Activated CD4-positive, alpha-beta T cell treated with anti-CD3 and anti-CD28 coated beads, Interleukin-2, amount 50 U/mL, for 1 hour (primary cell): Measurements from ENCODE around the gene RNF187.
"Not testable (repeated sequence)": the region's sequence is repeated elsewhere in the genome, so short reads cannot be mapped to it uniquely, and the experiment has no call there.

Source experiments
- DNase-seq: peaks from one replicate; pipeline ENCODE4 v3.0.0-alpha.2; 2020

Gene RNF187

DNA sequence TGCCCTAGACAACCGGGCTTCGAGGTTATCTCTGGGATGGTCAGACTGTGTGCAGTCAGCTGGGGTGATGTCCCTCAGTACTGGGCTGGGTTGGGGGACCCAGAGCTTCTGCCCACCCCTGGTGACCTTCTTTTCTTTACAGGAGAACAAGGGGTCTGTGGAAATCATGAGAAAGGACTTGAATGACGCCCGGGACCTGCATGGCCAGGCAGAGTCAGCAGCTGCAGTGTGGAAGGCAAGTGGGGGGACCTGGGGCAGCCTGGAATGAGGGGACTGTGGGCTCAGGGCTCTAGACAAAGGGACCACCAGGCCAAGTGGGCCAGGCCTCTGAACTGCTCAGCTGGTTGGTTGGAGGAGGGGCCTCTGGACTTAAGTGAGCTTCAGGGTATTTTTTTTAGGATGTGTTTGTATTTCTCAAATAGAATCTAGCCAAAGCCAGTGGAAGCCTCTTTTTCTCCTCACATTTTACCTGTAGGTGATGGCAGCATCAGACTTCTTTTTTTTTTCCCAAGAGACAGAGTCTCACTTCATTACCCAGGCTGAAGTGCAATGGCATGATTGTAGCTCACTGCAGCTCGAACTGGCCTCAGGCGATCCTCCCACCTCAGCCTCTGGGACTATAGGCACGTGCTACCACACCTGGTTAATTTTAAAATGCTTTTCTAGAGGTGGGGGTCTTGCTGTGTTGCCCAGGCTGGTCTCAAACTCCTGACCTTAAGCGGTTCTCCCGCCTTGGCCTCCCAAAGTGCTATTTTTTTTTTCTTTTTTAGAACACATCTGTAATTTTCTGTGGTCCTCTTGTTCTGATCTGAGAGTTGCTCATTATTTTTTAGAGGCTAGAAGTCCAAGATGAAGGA, 1.9 kb downstream of the RNF187 start:
- DNase-seq: no peak

DNA sequence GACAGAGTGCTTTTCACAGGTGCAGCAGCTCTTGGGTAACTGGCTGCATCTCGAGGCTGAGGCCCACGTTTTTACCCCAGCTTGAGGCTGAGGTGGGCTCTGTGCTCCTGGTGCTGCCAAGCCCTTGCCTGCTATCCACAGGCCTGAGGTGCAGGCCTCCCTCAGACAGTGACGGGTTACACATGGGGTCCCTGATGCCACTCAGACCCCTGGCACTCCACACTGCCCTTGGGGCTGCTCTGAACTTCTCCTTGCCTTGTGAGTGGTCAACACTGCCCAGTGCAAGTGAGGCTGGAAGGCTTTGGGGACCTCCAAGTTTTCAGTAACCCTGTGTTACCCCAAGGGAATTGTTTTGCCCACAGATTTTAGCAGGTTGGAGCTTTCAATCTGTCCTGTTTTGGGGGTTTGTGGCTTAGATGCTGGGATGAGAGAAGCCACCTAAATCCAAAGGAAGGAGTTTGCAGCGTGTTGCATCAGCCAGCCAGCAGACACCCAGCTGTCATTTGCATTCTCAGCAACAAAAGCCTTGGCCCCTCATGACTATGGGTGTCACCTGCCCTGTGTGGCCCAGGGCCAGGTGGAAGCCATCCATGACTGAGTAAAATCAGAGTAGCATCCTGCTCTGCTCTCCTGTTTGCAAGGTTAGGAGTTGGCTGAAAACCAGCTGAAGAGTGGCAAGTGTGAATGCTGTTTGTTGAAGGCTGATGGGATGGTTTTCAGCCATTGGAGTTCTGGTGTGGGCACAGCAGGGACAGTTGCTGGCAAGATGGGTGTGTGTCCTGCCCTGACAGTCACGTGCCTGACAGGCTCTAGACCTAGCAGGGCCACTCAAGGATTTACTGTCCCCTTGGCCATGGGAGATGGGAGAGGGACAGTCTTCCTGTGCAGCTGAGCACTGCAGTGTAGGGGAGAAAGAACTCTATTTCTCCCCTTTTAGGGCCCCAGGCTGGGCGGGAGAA, 3.2 kb downstream of the RNF187 start:
- no peak for DNase-seq

DNA sequence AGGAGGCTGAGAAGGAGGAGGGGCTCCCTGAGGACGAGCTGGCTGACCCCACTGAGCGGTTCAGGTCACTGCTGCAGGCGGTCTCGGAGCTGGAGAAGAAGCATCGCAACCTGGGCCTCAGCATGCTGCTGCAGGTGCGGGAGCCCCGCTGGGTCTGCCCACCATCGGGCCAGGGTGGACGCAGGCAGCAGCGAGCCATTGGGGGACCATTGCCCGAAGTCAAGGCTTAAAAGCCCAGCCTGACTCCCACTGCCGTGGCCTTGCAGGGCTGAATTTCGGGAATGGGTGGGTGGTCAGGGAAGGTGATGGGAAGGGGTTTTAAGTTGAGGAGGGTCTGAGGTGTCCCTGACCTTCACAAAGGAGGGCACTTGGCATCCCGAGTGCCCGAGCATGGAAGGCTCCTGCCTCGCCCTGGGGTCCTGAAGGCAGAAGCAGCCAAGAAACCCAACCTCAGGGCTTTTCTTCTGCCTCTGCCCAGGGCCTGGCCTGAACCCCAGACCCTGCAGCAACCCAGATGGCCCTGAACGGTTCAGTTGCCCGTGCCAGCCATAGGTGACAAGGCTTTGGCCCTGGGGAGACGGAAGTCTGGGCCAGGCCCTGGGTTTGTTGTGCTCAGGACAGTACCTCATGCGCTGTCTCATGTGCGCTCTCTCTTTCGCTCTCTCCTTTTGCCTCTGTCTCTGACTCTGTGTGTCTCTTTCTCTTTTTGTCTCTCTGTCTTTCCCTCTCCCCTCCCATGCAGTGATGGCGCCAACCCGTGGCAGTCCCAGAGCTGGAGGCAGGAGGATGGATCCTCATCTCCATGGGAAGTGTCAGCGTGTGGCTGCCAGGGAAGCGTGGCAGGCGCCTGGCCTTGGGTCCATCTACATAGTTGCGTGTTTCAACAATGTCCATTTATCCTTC, 6.2 kb downstream of the RNF187 start:
- no peak for DNase-seq

DNA sequence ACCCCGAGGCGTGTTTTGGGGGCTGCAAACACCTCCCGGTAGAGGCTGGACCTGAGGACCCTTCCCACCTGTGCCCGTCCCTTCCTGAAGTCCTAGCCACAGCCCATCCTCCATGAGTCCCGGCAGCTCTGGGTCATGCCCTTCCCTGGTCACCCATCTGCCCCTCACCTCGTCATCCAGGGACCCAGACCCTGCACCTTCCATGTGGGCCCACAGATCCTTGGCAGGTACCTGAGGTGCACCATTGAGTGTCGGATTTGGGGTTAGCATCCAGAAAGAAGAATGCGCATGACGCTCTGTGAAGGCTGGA, 6.8 kb downstream of the RNF187 start:
- no peak for DNase-seq

DNA sequence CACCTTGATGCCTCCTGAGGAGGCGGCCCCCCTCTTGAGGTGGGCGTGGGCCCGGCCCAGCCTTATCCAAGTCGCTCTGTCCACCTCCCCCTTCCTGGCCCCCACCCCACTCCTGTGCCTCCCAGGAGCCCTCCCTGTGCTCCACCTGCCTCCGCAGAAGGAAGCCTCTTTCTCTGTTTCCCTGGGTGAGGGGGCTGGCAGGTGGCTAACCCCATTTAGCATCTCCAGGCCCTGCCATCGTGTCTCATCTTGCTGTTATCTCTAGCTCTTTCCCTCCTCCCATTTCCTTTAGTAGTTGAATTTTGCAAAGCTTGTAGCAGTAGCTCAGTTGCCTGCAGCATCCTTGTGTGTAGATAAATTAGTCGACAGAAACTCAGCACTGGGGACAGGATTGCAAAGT, 7.2 kb downstream of the RNF187 start:
- DNase-seq: no peak

DNA sequence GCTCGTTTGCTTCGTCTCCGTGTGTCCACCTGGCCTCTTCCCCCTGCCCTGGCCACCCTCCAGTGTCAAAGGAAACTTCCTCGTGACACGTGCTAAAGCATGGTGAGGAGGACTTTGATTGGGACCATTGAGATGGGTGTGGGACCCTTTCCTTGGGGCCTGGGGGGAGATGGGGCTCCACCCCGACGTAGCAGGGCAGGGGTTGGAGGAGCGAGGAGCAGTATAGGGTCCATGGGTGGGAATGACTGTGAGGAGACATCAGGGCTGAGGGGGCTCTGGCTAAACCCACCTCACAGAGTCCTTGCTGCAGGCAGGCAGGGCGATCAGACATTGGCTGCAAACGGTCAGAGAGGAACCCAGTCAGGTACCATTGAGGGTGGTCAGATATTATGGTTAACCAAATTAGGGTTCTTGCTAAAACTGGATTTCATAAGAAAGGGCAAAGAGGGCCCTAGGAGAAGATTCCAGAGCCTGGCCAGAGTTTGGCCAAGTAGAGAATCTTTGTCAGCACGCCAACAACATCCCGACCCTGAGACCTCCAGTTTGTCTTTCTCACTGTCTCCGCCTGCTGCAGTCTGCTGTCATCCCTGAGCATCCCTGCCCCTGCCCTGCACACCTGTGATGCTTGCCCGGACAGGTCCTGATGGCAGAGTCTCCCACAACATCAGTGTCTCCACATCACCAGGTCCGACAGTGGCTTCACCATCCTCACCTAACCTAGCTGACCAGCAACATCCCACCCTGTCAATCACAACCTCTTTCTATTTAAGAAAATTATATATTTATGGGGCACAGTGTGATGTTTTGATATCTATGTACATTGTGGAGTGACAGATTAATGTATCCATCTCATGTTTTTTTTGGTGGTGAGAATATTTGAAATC, 8.0 kb downstream of the RNF187 start:
- DNase-seq: no peak

DNA sequence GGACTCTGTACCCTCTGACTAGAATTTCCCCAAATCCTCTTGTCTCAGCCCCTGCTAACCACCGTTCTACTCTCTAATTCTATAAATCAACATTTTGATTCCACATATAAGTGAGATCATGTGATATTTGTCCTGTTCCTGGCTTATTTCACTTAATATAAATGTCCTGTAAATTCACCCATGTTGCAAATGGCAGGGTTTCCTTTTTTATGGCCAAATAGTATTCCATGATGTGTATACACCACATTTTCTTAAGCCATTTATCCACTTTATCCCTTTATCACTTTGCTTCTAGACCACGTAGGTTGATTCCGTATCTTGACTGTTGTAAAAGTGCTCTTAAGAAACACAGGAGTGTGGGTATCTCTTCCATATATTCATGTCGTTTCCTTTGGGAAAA, 8.9 kb downstream of the RNF187 start:
- no peak for DNase-seq

DNA sequence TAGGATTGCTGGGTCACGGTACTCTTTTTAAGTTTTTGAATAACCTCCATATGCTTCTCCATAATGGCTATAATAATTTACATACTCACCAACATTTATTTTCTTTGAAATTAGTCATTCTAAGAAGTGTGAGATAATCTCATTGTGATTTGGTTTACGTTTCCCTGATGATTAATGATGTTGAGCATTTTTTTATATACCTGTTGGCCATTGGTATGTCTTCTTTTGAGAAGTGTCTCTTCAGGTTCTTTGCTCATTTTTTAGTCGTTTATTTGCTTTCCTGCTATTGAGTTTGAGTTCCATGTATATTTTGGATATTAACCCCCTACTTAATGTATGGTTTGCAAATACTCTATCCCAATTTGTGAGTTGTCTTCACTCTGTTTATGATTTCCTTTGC, 9.3 kb downstream of the RNF187 start:
- no peak for DNase-seq

DNA sequence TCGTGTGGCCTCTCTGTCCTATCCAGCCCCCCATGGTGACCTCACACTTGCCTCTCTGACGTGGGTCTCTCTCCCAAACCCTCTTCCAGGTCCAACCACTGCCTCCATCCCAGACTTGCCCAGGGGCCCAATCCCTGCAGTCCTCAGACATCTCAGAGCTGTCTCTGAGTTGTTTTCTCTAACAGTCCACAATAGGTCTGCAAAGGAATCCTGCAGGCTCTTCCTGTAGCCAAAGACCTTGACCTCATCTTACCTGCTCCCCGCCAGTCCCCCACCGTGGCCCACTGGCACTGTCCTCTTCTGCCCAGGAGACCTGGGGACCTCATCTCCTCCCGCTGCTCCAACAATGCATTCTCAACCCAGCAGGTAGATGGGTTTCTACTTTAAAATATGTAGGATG, 10.0 kb downstream of the RNF187 start:
- no peak for DNase-seq

DNA sequence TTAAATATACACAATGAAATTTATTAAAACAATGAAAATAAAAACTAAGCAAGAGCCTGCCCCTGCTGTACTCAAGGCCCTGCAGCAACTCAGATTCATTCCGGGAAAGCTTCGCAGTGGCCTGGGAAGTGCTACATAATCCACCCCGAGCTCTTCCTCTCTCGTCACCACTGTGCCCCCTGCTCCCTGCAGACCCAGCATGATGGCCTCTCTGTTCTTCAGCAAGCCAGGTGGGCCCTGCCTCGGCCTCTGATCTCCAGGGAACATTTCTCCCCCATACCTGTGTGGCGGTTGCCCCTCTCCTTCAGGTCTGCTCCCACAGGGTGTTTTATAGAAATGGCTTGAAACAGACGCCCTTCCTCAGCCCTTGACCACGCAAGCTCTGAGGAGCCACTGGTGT, 10.6 kb downstream of the RNF187 start:
- no peak for DNase-seq

DNA sequence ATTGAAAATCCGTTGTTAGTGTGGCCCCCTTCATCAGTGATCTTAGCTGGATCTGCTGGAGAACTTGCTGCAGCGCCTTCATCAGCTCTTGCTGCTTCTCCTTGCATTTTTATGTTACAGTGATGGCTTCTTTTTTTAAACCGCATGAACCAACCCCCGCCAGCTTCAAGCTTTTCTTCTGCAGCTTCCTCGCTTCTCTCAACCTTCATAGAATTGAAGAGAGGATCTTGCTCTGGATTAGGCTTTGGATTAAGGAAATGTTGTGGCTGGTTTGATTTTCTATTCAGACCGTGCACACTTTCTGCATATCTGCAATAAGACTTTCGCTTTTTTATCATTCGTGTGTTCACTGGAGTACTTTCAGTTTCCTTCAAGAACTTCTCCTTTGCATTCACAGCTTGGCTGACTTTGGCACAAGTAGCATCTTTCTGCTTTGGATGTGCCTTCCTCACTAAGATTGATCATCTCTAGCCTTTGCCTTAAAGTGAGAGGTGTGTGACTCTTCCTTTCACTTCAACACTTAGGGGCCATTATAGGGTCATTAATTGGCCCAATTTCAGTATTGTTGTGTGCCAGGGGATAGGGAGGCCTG, 13.1 kb downstream of the RNF187 start:
- DNase-seq: no peak

DNA sequence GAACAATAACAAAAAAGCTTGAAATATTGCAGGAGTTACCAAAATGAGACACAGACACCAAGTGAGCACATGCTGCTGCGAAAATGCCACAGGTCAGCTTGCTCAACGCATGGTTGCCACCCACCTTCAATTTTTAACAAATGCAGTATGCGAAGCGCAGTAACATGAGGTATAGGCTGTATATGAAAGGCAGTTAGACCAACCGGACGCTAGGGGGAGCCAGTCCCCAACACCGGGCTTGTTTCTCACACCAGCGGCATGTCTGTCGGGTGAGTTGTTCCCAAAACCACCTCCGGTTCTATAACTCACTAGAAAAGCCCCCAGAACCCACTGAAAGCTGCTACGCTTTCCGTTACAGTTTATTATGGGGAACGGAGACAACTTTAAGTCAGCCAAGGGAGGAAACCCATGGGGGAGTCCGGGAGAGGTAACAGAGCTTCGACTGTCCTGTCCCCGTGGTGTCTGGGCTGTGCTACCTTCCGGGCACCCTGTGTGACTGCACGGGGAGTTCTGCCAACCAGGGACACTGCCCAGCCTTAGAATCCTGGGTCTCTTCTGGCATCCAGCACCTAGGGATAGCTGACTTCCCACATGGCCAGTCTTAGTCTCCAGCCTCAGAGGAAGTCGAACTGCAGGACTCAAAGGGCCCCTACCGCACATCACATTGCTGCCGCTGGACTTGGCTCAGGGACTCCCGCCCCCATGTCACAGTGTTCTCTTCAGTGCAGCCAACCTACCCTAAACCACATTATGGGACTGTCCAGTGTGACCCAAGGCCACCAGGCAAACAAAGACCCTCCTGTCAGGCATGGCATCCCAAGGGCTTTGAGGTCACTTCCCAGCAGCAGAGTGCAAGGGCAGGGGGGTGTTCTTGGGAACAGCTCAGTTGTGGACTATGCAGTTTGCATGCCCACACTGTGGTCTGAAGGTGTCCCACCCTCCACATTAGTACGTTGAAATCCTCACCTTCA, 14.0 kb downstream of the RNF187 start:
- peak; percentile 85 for DNase-seq

DNA sequence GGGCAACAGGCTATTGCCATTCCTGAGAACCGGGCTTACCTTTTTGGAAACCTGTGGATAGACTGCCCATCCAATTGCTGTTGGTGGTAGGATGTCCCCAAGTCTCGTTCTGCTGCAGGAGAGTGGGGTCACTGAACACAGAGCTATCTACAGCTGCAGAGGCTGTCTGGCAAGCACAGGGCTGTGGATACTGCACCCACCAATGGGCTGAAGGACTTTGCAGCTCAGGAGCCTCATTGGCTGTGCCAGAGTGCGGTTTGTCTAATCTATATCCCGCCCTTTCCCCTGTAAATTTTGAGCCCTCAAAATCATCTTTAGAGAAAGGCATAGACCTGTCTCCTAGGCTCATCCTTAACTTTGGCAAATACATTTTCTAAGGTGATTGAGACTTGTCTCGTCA, 15.3 kb downstream of the RNF187 start:
- no peak for DNase-seq

DNA sequence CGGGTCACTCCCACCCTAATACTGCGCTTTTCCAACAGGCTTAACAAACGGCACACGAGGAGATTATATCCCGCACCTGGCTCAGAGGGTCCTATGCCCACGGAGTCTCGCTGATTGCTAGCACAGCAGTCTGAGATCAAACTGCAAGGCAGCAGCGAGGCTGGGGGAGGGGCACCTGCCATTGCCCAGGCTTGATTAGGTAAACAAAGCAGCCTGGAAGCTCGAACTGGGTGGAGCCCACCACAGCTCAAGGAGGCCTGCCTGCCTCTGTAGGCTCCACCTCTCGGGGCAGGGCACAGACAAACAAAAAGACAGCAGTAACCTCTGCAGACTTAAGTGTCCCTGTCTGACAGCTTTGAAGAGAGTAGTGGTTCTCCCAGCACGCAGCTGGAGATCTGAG, 18.8 kb downstream of the RNF187 start:
- DNase-seq: not testable (repeated sequence)

DNA sequence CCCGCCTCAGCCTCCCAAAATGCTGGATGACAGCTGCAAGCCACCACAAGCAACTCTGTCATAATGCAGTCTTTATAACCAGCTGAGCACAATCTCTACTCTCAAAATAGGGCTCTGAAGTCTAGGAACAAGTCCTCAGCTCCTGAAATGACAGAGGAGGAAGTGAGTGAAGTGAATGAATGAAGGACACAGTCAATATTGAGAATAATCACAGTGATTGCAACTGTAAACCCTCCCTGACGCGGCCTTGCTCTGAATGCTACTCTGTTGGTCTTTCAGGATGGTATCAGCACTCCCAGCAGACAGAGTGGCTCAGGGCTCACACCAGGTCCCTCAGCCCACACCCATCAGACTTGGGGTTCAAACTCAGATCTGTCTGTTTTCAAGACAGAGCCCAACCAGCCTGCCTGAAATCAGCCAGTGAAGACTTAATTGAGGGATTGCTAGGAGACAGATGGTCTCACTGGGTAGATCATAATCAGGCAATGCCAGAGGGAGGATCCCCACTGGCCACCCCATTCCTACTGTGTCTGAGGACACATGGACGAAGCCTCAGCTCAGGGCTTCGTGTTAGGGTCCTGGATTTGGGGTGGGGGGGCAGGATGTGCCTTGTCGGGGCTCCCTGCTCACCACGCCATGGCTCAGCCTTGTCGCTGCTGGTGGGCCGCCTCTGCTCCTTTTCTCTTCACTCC, 20.9 kb downstream of the RNF187 start:
- no peak for DNase-seq

DNA sequence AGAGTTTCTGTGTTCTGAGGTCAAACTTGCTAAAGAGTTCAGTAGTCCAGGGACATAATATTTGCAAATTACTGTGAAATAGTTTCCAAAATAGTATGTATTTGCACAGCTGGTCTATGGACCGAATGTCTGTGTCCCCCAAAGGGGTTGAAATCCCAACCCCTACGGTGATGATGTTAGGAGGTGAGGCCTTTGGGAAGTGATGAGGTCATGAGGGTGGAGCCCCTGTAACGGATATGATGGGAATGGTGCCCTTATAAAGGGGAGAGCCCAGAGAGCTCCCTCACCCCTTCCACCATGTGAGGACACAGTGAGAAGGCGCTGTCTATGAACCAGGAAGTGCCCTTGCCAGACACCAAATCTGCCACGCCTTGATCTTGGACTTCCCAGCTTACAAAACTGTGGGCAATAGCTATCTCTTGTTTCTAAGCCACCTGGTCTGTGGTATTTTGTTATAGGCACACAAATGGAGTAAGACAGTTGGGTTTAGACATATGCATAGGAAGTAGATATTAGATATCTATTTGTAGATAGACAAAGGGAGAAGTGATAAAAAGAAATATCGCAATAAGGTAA, 21.7 kb downstream of the RNF187 start:
- DNase-seq: no peak

DNA sequence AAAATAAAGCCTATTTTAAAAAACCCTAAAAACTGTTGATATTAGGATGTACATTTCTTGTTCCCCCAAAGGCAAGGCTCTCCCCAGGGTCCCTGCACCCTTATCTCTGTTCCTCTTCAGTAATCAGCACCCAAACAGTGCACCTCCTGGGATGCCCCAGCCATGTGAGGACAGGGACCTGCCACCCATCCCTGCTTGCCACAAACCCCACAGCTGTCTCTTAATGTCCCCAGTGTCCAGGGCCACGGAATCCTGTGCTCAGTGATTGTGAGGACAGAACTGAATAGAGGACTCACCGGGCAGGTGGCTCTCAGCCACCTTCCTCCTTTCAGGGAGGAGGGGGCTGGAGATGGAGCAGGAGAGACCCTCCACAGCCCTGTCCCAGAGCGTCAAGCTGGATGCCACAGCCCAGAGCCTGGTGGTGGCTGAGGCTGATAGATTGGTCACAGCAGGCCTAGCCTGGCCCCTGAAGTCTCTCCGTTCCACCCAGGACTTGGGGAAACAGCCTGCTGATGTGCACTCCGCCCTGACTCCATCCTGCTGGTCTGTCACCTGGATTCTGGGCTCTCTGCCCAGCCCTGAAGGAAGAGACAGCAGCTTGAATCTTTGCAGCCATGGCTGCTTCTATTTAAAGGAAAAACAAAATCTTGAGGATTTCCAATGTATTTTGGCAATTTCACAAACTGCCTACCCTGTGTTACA, 23.1 kb downstream of the RNF187 start:
- DNase-seq: no peak

DNA sequence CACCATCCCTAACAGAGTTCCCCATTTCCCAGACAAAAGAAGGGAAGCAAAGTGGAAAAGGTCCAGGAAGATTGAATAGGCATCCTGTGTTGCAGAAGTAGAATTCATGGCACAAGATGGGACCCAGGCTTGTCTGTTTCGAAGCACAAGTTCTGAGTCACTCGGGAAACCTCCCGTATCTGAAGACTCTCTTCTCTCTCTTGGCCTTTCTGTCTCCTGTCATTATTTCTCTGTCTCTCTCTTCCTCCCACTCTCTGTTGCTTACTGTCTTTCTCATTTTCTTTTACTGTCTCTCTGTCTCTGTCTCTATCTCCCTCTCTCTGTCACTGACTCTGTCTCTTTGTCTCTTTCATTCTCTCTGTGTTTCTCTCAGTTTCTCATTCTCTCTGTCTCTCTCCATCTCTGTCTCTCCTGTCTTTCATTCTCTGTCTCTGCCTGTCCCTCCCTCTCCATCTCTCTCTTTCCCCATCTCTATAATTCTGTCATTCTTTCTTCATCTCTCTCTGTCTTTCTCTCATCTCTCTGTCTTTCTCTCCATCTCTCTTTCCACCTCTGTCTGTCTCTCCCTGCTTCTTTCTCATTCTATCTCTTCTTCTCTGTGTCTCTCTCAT, 23.7 kb downstream of the RNF187 start:
- no peak for DNase-seq
